Measurements from ENCODE around the gene EOLA1.
"Not testable (repeated sequence)": the region's sequence is repeated elsewhere in the genome, so short reads cannot be mapped to it uniquely, and the experiment has no call there.

DNA sequence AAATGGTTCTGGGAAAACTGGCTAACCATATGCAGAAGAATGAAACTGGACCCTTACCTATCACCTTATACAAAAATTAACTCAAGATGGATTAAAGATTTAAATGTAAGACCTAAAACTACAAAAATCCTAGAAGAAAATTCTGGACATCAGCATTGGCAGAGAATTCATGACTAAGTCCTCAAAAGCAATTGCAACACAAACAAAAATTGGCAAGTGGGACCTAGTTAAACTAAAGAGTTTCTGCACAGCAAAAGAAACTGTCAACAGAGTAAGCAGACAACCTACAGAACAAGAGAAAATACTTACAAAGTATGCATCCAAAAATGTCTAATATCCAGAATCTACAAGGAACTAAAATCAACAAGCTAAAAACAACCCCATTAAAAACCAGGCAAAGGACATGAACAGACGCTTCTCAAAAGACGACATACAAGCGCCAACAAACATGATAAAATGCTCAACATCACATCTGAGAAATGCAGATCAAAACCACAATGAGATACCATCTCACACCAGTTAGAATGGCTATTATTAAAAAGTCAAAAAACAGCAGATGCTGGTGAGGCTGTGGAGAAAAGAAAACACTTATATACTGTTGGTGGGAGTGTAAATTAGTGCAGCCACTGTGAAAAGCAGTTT is 20.1 kb upstream of the EOLA1 start:
- TF ChIP-seq POLR2AphosphoS5 (IDR thresholded peaks at IDR 0.05; ENCODE audit: low read depth, low read length); EZH2phosphoT487 (IDR thresholded peaks at IDR 0.05; ENCODE audit: borderline replicate concordance); POLR2A (IDR thresholded peaks at IDR 0.05; ENCODE audit: borderline replicate concordance, extremely low read depth, insufficient read depth, insufficient read length); RAD21 (IDR thresholded peaks at IDR 0.05; ENCODE audit: low read depth); FOSL1 (IDR thresholded peaks at IDR 0.05; ENCODE audit: low read depth): not testable (repeated sequence)
- TF ChIP-seq, protein P1, sequence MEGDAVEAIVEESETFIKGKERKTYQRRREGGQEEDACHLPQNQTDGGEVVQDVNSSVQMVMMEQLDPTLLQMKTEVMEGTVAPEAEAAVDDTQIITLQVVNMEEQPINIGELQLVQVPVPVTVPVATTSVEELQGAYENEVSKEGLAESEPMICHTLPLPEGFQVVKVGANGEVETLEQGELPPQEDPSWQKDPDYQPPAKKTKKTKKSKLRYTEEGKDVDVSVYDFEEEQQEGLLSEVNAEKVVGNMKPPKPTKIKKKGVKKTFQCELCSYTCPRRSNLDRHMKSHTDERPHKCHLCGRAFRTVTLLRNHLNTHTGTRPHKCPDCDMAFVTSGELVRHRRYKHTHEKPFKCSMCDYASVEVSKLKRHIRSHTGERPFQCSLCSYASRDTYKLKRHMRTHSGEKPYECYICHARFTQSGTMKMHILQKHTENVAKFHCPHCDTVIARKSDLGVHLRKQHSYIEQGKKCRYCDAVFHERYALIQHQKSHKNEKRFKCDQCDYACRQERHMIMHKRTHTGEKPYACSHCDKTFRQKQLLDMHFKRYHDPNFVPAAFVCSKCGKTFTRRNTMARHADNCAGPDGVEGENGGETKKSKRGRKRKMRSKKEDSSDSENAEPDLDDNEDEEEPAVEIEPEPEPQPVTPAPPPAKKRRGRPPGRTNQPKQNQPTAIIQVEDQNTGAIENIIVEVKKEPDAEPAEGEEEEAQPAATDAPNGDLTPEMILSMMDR (IDR thresholded peaks at IDR 0.05 in 2 of 3, conservative IDR thresholded peaks at IDR 0.05 in 1 of 3; ENCODE audit: borderline replicate concordance in 1 of 3, insufficient read depth in 1 of 3, low read depth in 2 of 3, low read length in 2 of 3), result not testable (repeated sequence)
- TF ChIP-seq, protein P2, sequence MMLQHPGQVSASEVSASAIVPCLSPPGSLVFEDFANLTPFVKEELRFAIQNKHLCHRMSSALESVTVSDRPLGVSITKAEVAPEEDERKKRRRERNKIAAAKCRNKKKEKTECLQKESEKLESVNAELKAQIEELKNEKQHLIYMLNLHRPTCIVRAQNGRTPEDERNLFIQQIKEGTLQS (IDR thresholded peaks at IDR 0.05), result not testable (repeated sequence)
